ENCODE data around the gene VOPP1. TPM values are rescaled to one million over a fixed set of nuclear protein-coding genes. Genes with fewer than 3 reads are reported as not detected.

Gene VOPP1
- total and polyA plus RNA-seq, 9 of the 15 experiments (the other 6 are each of a cell fraction or from before 2014, with no cell fraction given), result 8.2 to 45.8 (median 31.2) TPM

DNA sequence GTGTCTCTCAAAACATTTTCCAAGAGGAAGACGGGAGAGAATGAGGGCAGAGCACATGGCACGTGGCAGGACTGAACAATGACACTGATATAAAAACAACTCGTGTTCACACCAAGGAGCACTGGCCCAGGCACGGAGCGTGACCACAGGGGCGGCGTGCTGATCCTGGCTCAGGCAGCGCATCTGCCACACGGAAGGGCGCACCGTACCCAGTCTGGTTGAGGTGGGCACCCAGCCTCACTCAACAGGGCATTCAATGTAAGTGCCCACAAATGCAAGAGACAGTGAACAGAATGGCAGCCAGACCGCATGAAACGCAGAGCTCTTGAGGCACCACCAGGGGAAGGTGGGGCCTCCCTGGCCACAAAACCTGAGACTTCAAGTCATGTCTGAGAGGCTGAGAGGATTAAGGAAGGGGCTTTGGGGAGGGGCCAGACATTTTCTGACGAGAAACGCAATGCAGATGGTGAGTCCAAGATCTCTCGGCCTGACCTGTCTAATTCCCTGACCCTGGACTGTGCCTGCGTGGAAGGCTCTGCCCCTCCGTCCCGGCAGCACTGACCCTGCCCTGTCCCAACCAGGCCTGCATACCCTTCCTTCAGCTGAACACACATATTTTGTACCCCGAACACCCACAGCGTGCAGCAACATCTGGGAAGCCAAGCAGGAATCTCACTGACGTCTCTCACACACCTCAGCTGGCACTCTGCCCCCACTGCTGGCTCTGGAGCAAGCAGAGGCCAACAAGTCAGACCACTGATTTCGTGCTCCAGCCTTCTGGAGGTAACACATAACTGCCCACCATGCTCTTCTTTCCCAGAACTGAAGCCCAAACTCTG, 35.5 kb downstream of the VOPP1 start (continued):
- TF ChIP-seq ATF6 (CRISPR knock-in tag; IDR thresholded peaks at IDR 0.05), result no peak

- CTCF ChIA-PET (ENCODE audit: low intra/inter-chr PET ratio), result no interaction called here
- intact Hi-C loops (cut with micrococcal nuclease), result no loop called here
- Histone ChIP-seq H4K20me1 (replicated peaks; ENCODE audit: control insufficient read depth, insufficient read depth, low read length) (peaks cover 20% of the 10 kb centered on the region), H3K4me2 (ENCODE audit: insufficient read depth, low read length) (no peak overlapping the region), H3K79me2 (ENCODE audit: control insufficient read depth, insufficient read depth, low read length) (peaks cover 6% of the 10 kb centered on the region; the same call in 1 of the 3 replicates), H2AFZ (ENCODE audit: low read depth, low read length) (no peak overlapping the region), H3K27ac (ENCODE audit: extremely low read depth, low read depth, low read length) (no peak overlapping the region), H3K27me3 (ENCODE audit: control insufficient read depth in 2 of 2, insufficient read depth in 2 of 2, low read length in 2 of 2) (no peaks in the 10 kb centered on the region), H3K9me3 (replicated peaks; ENCODE audit: control insufficient read depth, insufficient read depth, low read depth, low read length) (no peaks in the 10 kb centered on the region), H3K9me1 (ENCODE audit: control insufficient read depth, insufficient read depth, low read length) (no peaks in the 10 kb centered on the region), H3K4me3 (no peak overlapping the region), H3K36me3 (ENCODE audit: control insufficient read depth, insufficient read depth, low read length) (no peaks in the 10 kb centered on the region), H3K4me1 (replicated peaks in 1 of 2; ENCODE audit: control insufficient read depth in 2 of 2, insufficient read depth in 2 of 2, low read length in 2 of 2) (peaks cover 0 to 13% of the 10 kb centered on the region in 2 experiments), H3K9ac (ENCODE audit: insufficient read depth in 1 of 2, low read depth in 2 of 2, low read length in 2 of 2) (no peak overlapping the region)
- in situ Hi-C loops (cut with MboI), result no loop called here
- 75% methylated on average over 5 of the region's 5 CpGs for WGBS (ENCODE audit: insufficient coverage, low coverage, missing lambda C conversion rate)
- POLR2A ChIA-PET, result no interaction called here
- ATAC-seq (no peak), DNase-seq (ENCODE audit: extremely low read depth in 1 of 4, low spot score in 3 of 4) (no peak), FAIRE-seq (no peak)
- BruUV-seq (replicated peaks), result no TSS peak
- TF ChIP-seq, protein P1, sequence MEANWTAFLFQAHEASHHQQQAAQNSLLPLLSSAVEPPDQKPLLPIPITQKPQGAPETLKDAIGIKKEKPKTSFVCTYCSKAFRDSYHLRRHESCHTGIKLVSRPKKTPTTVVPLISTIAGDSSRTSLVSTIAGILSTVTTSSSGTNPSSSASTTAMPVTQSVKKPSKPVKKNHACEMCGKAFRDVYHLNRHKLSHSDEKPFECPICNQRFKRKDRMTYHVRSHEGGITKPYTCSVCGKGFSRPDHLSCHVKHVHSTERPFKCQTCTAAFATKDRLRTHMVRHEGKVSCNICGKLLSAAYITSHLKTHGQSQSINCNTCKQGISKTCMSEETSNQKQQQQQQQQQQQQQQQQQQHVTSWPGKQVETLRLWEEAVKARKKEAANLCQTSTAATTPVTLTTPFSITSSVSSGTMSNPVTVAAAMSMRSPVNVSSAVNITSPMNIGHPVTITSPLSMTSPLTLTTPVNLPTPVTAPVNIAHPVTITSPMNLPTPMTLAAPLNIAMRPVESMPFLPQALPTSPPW (CRISPR knock-in tag; IDR thresholded peaks at IDR 0.05), result no peak
- TF ChIP-seq CHCHD3 (CRISPR knock-in tag; IDR thresholded peaks at IDR 0.05) (no peak), ZNF24 (IDR thresholded peaks at IDR 0.05) (no peak), HDAC6 (IDR thresholded peaks at IDR 0.05; ENCODE audit: low read depth, low read length) (no peak), RREB1 (CRISPR knock-in tag; IDR thresholded peaks at IDR 0.05) (no peak), STAT5A (IDR thresholded peaks at IDR 0.05; ENCODE audit: borderline replicate concordance, low read length) (no peak), GATAD2B (IDR thresholded peaks at IDR 0.05; ENCODE audit: borderline replicate concordance) (no peak)
- TF ChIP-seq, protein P2, sequence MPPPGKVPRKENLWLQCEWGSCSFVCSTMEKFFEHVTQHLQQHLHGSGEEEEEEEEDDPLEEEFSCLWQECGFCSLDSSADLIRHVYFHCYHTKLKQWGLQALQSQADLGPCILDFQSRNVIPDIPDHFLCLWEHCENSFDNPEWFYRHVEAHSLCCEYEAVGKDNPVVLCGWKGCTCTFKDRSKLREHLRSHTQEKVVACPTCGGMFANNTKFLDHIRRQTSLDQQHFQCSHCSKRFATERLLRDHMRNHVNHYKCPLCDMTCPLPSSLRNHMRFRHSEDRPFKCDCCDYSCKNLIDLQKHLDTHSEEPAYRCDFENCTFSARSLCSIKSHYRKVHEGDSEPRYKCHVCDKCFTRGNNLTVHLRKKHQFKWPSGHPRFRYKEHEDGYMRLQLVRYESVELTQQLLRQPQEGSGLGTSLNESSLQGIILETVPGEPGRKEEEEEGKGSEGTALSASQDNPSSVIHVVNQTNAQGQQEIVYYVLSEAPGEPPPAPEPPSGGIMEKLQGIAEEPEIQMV (tag; conservative IDR thresholded peaks at IDR 0.05; ENCODE audit: low read depth), result no peak
Observed at GRCh38 chr7:55535617-55536016, 36.7 kb downstream of the VOPP1 start.
